GM12874 (cell line): ENCODE results near the gene KRTAP10-9.
"Not testable (repeated sequence)": the region's sequence is repeated elsewhere in the genome, so short reads cannot be mapped to it uniquely, and the experiment has no call there.

Experiments
- CTCF ChIP-seq: IDR thresholded peaks from 2 replicates; pipeline ENCODE4 v1.5.1; 2011; ENCODE audit warnings: low read depth, mild to moderate bottlenecking, control low read depth, low read length, moderate library complexity; ENCODE audit not compliant: insufficient read depth

KRTAP10-9 gene, protein sequence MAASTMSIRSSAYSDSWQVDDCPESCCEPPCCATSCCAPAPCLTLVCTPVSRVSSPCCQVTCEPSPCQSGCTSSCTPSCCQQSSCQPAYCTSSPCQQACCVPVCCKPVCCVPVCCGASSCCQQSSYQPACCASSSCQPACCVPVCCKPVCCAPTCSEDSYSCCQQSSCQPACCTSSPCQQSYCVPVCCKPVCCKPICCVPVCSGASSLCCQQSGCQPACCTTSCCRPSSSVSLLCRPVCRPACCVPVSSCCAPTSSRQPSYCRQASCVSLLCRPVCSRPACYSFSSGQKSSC

GRCh38 chr21:44626673-44627143, at the start of gene KRTAP10-9:
Gene KRTAP10-9 (plus strand): TSS chr21:44627093. CDS start chr21:44627172, 79 bp downstream.
- no peak for TF ChIP-seq CTCF

- no peak for TF ChIP-seq CTCF
These were observed 48.4 kb upstream of the KRTAP10-9 start for GRCh38 chr21:44578371-44579055.

DNA sequence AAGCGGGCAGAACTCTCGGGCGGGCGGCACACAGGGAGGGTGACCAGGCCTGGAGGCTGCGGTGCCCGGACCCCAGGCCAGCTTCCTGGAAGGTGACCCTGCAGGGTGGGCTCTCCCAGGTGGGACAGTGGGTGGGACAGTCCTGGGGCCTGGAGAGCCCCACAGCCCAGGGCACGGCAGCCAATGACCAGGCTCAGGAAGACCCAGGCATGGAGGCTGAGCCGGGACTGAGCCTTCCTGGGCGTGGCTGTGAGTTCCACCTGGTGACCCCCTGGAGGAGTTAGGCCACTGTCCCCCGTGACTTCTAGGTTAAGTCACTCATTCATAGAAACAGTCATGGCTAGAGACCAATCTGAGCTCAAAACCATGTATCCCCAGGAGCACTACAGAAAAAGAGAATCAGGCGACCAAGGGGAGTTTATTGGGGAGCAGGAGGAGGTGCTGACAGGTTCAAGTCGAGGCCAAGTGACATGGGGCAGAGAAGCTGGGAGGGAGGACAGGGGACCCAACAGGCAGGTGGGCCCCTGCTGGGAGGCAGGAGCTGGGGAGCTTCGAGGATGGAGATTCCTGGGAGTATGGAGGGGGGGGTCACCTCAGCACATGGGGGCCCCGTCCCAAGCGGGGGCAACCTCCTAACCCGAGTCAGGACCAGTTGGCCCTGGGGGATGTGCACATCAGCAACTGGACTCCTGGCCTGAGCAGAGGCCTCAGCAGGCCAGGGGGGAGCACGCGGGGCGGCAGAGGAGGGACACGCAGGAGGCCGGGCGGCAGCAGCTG, 47.6 kb upstream of the KRTAP10-9 start:
- TF ChIP-seq CTCF, result no peak

GRCh38 chr21:44579833-44580144, 47.1 kb upstream of the KRTAP10-9 start:
- no peak for TF ChIP-seq CTCF

GRCh38 chr21:44580231-44580821, 46.6 kb upstream of the KRTAP10-9 start, which contains the start of gene KRTAP10-5:
Gene KRTAP10-5 (minus strand): TSS chr21:44580604. CDS start chr21:44580578, 26 bp downstream.
- not testable (repeated sequence) for TF ChIP-seq CTCF

- no peak for TF ChIP-seq CTCF
These were observed 45.7 kb upstream of the KRTAP10-9 start for GRCh38 chr21:44581158-44581557.

GRCh38 chr21:44582055-44582454, 44.8 kb upstream of the KRTAP10-9 start:
- no peak for TF ChIP-seq CTCF
